NCI-H460 (cell line): ENCODE results near the gene OR5M3. TPM values are rescaled to one million over a fixed set of nuclear protein-coding genes. Genes with fewer than 3 reads are reported as not detected.

ENCODE experiments used
- DNase-seq: peaks from one replicate; pipeline ENCODE4 v3.0.0-alpha.2; 2016; ENCODE audit warnings: low read depth; ENCODE audit errors: extremely low read depth
- polyA plus RNA-seq: library from polyadenylated mRNA; depleted of rRNA; stranded (reverse); fragments of >200 nt; gene quantifications from 2 replicates; pipeline ENCODE4 v1.2.3, GENCODE V29; 2014; cell fraction: nucleus; rRNA removed
- total RNA-seq: library from RNA; depleted of rRNA; stranded (reverse); fragments of >200 nt; shearing (Covaris generic); gene quantifications from 2 replicates; pipeline ENCODE4 v1.2.3, GENCODE V29; 2014; rRNA removed

The OR5M3 gene
- total RNA-seq = not detected in 2 replicates
- polyA plus RNA-seq = not detected in 2 replicates

DNA sequence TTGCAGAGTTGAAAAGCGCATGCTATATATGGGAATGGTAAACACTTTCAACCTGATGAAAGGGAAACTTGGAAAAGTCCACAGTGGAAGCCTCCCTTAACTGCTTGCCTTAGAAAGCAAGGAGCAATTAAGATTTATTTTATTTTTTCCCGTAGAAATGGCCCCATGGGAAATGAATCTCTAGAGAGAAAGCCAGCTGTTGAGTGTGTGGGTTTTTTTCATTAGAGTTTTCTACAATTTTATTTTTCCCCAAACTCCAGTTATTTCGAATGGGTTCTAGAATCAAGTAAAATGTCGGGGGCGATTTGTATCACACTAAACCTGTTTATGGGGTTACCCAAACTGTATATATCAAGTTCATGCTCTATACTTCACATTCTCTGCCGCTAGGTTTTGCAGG, at the start of gene OR5M3:
Gene OR5M3 (minus strand): TSS at position 101 of the 400 bp plus-strand sequence. CDS start 2,855 bp downstream, outside the sequence.
- no peak for DNase-seq

DNA sequence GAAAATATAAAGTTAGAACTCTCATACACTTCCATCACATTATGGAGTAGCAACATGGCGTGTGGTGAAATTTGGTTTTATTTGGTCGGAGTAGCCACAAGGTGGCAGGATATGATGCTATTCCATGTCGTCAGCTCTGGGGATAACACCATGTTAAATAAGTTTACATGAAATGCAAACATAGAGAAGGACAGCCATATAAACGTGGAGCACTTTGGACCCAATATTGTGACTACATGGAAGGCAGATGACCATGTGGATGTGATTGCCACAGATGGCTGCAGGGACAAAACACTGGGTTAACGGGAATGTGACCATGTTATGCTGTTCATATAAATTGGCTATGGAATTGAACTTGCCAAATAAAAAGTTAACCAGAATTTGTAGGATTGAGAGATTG, 48.9 kb upstream of the OR5M3 start:
- no peak for DNase-seq

DNA sequence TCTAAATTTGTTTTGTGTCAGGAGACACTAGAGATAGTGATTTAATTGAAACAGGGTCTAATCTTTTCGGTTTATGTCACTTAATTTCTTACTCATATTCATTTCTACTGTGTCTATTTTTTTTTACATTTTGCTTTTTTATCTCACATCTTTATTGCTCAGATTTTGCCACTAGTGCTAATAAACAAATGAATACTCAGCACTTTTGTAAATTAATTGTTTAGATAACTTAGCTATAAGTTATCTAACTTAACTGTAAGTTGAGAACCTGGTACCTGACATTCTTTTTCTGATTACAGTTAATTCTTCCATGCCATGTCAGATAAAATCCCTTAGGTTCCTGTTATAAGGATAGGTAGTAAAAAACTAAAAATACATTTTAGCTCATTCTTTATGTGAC, 40.1 kb upstream of the OR5M3 start:
- DNase-seq = no peak

DNA sequence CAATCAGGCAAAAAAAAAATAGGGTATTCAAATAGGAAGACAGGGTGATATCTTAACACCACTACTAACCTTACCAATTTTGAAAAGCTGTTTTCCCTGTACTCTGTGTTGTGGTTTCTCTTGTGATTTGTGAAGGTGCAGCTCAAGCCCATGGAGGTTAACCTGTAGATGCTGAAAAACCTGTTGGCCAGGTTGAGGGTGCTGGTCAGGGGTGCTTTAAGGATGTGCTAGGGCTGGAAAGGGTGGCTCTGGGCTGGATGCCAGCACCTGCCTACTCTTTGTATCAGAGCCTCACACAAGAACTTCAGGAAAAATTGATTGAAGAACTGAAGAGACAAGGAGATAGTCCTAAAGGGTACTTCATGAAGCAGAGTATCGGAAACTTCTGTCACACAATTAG, 36.3 kb upstream of the OR5M3 start:
- DNase-seq = no peak

DNA sequence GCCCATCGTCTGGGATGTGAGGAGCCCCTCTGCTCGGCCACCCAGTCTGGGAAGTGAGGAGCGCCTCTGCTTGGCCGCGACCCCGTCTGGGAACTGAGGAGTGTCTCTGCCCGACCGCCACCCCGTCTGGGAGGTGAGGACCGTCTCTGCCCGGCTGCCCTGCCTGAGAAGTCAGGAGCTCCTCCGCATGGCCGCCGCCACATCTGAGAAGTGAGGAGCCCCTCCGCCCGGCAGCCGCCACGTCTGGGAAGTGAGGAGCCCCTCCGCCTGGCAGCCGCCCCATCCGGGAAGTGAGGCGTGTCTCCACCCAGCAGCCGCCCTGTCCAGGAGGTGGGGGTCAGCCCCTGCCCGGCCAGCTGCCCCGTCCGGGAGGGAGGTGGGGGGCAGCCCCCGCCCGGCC, 23.9 kb upstream of the OR5M3 start:
- no peak for DNase-seq

DNA sequence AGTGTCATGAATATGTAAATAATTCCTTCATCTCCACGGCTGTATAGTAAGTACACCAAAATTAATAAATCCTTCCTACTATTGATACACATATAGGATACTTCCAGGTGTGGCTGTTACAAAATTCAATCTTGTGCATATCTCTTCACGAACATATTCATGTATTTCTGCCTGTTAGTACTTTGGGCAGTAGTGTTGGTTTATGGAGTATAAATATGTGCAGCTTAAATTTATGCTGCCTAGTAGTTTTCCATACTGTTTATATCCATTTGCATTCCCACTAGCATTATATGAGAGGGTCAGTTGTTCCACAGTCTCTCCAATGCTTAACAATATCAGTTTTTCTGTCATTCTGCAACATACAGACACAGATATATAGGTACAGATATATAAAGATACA, 22.0 kb upstream of the OR5M3 start:
- no peak for DNase-seq

DNA sequence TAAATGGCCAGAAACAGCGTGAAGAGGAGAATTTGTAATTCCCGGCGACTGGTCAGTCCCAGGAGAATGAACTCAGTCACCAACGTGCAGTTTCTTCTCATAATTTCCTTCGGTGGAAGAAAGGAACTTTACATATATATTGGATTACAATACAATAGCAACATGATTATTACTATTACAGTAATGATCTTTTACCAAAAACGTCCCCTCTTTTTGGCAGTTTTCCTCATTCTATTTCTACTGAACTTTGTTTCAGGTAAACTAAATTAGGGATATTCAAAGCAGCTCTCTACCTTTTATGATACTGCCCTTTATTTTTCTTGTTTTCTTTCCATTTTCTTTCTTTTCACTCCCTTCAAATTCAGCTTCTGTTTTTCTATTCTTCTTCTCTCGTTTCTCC, 18.1 kb upstream of the OR5M3 start, which contains the start of gene OR5M8:
Gene OR5M8 (minus strand): TSS at position 101 of the 400 bp plus-strand sequence. CDS start 0 bp downstream, at position 101.
- no peak for DNase-seq

DNA sequence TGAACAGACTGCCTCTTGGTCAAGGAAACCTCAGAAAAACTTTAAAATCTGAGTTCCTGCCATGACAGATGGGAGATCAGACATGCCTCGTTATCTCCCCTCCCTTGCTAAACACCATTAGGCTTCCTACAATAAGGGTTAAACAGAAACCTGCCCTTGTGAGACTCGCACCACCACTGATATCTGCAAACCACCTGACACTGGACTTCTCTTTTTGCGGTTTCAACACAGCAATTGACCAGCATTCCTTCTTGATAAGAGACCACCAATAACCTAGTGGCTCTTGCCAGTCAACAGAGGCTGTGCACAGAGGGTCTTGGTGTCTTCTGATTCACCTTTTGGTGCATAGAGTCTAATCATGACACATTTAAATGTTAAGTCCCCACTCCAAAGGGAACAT, 13.6 kb upstream of the OR5M3 start:
- DNase-seq = no peak

DNA sequence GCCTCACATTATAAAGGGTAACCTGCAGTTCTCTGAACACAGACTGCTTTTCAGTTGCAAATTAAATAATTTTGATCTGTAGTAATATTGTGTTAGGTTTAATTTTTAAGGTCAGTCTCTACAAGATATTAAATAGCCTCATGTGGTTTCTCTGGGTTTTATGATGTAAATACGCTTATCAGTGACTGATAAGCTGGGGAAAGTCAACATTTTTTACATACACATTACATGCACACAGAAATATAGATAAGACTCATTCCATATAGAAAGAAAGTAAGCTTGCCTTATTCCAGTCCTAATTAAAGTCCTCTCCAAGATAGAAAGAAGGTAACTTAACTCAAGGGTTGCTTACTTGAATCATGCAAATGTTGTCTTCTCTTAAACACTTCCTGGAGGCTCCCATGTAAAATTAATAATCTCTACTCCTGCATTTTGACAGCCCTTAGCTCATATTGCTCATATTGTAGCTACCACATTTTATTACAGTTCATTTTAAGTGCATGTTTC, 1.6 kb upstream of the OR5M3 start:
- no peak for DNase-seq

DNA sequence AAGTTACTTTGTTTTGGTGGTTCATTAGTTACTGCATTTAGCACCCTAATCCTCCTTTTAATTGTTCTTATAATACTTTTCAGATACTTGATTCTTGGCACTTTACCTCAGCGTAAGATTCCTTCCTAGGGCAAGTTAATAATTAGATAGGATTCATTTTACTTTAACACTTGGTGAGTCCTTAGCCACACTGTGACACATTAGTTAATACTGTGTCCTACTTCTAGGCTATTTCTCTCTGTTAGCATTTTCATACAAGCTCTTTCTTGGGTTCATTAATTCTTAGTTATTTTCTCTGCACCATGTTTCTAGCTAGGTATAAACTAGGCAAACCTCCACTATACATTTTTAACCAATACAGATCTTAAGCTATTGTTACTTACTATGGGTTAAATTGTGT, 16.1 kb downstream of the OR5M3 start:
- DNase-seq = no peak

DNA sequence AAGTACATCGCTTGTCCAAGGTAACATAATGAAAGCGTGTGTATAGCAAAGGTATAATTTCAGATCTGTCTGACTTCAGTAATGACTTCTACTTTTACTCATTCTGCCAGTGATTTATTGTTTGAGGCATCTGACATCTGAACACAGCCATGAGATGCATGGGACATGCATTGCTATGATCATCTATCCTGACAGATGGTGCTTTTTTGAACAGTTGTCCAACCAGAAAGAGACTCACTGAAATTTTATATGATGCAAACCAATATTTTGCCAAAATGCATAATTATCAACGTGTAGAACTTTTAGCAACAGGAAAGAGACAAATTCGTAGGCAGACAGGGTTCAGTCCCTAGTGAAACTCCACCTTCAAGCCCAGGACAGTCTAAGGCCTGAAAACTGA, 19.6 kb downstream of the OR5M3 start:
- DNase-seq = no peak

Other genes with a start within 250 kb of the OR5M3 start
- gene OR5T2, start 239.1 kb downstream of the OR5M3 start, total RNA-seq = not detected in 2 replicates
- gene OR5T3, start 221.1 kb downstream of the OR5M3 start, total RNA-seq = not detected in 2 replicates
- gene OR5T1, start 199.2 kb downstream of the OR5M3 start, total RNA-seq = not detected in 2 replicates
- not detected in 2 replicates for gene OR8H1, start 181.1 kb downstream of the OR5M3 start, total RNA-seq
- not detected in 2 replicates for gene OR8K3, start 158.2 kb downstream of the OR5M3 start, total RNA-seq
- not detected in 2 replicates for gene OR8K1, start 127.3 kb downstream of the OR5M3 start, total RNA-seq
- not detected in 2 replicates for gene OR8J1, start 119.1 kb downstream of the OR5M3 start, total RNA-seq
- gene OR8U1, start 97.7 kb downstream of the OR5M3 start, total RNA-seq = not detected in 2 replicates
- not detected in 2 replicates for gene OR5AL1, start 60.7 kb downstream of the OR5M3 start, total RNA-seq
- gene OR5M8, start 18.0 kb upstream of the OR5M3 start, total RNA-seq = not detected in 2 replicates
- gene OR5M11, start 69.9 kb upstream of the OR5M3 start, total RNA-seq = not detected in 2 replicates
- gene OR5M10, start 104.4 kb upstream of the OR5M3 start, total RNA-seq = not detected in 2 replicates
- not detected in 2 replicates for gene OR5M1, start 141.5 kb upstream of the OR5M3 start, total RNA-seq
- not detected in 2 replicates for gene OR5AP2, start 169.1 kb upstream of the OR5M3 start, total RNA-seq
- gene OR5AR1, start 190.3 kb upstream of the OR5M3 start, total RNA-seq = not detected in 2 replicates
- not detected in 2 replicates for gene OR9G1, start 225.7 kb upstream of the OR5M3 start, total RNA-seq